Tibial nerve (tissue), 4 donors: ENCODE measurements around the gene CPA4. TPM values are rescaled to one million over a fixed set of nuclear protein-coding genes. Genes with fewer than 3 reads are reported as not detected.

Source experiments
- DNase-seq, 2 donors: peaks; one replicate each; pipeline ENCODE4 v3.0.0-alpha.2; 2019; ENCODE audit warnings: low spot score in 2 of 2
- H3K27ac ChIP-seq, 4 donors: fragments of 200-600 bp; sonication (generic) in 3 of 4; one replicate each; pipeline ENCODE4 v1.5.1; 2017 to 2019; ENCODE audit warnings: mild to moderate bottlenecking in 1 of 4
- H3K27me3 ChIP-seq, 2 donors: fragments of 200-600 bp; sonication (generic) in 1 of 2; one replicate each; pipeline versions ENCODE4 v1.5.1 to v1.6.0; 2017 to 2019
- H3K36me3 ChIP-seq, 3 donors: fragments of 200-600 bp; sonication (generic); one replicate each; pipeline ENCODE4 v1.5.1; 2018 to 2019
- H3K4me1 ChIP-seq, 4 donors: fragments of 200-600 bp; sonication (generic) in 3 of 4; one replicate each; pipeline ENCODE4 v1.5.1; 2017 to 2019
- H3K4me3 ChIP-seq, 4 donors: fragments of 200-600 bp; sonication (generic) in 3 of 4; one replicate each; pipeline ENCODE4 v1.5.1; 2017 to 2019; ENCODE audit warnings: mild to moderate bottlenecking in 1 of 4, moderate library complexity in 1 of 4
- H3K9me3 ChIP-seq, 4 donors: fragments of 200-600 bp; sonication (generic) in 3 of 4; one replicate each; pipeline ENCODE4 v1.5.1; 2017 to 2019
- EP300 ChIP-seq, 2 donors: sonication (generic); formaldehyde crosslinking; IDR thresholded peaks; one replicate each; pipeline ENCODE4 v1.6.1; 2017; ENCODE audit warnings: antibody characterized with exemption in 2 of 2, mild to moderate bottlenecking in 1 of 2
- POLR2A ChIP-seq, 2 donors: fragments of 450-650 bp; IDR thresholded peaks; one replicate each; pipeline ENCODE4 v1.6.1; 2017; ENCODE audit warnings: antibody characterized with exemption in 2 of 2, mild to moderate bottlenecking in 2 of 2, moderate library complexity in 2 of 2
- WGBS, 2 donors: methylation state at CpG; one replicate each; pipeline ENCODE4 v1.1.5; 2018; 5-methylcytosine and 5-hydroxymethylcytosine counted together
- total RNA-seq, 4 donors: library from RNA; depleted of rRNA; stranded (reverse); fragments of >200 nt; gene quantifications; one replicate each; pipeline ENCODE4 v1.1.0, GENCODE V29; 2016
- TF ChIP-seq, protein P1 (sequence below), 5 experiments: fragments of 200-600 bp in 3 of 5; fragments of 450-650 bp in 2 of 5; sonication (generic) in 3 of 5; IDR thresholded peaks; one replicate each; pipeline ENCODE4 v1.5.1; 2016 to 2019; ENCODE audit warnings: antibody characterized with exemption in 5 of 5, mild to moderate bottlenecking in 3 of 5, moderate library complexity in 2 of 5

Gene CPA4
- total RNA-seq, 4 donors from 2014 or later, result 5.4 TPM; not detected in 3

DNA sequence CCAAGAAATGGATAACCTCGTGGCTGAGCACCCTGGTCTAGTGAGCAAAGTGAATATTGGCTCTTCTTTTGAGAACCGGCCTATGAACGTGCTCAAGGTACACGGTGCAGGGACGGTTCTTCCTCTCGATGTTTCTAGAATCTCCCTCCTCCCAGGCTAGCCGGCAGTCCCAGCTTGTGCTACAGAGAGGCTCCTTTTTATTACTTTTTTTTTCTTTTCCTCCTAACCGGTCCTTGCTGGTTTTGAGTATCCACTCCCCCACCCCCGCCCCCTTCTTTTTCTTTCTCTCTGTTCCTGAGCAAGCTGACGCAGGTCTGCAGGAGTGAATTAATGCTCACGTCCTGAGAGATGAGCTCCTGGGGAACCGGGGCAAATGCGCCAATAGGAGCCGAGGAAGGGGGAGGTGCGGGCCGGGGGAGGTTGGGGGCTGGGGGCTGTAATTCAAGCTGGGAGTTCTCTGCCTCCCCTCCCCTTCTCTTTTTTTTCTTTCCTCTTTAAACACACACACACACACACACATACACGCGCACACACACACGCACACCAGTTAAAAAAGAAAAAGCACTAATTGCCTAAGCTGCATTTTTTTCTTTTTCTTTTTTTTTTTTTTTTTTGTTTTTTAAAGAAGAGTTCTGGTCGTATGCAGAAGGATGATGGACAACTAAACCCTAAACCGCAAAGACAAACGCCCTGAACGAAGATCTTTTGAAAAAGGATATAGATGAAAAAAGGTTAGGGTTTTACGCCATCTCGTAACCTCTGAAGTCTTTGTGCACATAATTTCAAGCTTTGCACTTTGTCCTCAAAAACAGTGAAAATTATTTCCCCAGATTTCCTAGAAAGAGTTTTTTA is 19.7 kb upstream of the CPA4 start:
- DNase-seq, result no peak
- no peaks in the 10 kb centered on the region for H3K27me3 ChIP-seq
- no peaks in the 10 kb centered on the region for H3K36me3 ChIP-seq
- H3K4me3 ChIP-seq, result peak overlapping the region; percentile 2 to 33 (median 12)
- no peaks in the 10 kb centered on the region for H3K9me3 ChIP-seq
- 12% methylated on average over 25 of the region's 25 CpGs for WGBS, 2 donors
- peaks cover 0 to 44% (median 0%) of the 10 kb centered on the region in 4 donors for H3K4me1 ChIP-seq
- no peak overlapping the region for H3K27ac ChIP-seq
- no peak for TF ChIP-seq POLR2A (IDR thresholded peaks at IDR 0.05)
- TF ChIP-seq EP300 (IDR thresholded peaks at IDR 0.05), result no peak
- TF ChIP-seq, protein P1, sequence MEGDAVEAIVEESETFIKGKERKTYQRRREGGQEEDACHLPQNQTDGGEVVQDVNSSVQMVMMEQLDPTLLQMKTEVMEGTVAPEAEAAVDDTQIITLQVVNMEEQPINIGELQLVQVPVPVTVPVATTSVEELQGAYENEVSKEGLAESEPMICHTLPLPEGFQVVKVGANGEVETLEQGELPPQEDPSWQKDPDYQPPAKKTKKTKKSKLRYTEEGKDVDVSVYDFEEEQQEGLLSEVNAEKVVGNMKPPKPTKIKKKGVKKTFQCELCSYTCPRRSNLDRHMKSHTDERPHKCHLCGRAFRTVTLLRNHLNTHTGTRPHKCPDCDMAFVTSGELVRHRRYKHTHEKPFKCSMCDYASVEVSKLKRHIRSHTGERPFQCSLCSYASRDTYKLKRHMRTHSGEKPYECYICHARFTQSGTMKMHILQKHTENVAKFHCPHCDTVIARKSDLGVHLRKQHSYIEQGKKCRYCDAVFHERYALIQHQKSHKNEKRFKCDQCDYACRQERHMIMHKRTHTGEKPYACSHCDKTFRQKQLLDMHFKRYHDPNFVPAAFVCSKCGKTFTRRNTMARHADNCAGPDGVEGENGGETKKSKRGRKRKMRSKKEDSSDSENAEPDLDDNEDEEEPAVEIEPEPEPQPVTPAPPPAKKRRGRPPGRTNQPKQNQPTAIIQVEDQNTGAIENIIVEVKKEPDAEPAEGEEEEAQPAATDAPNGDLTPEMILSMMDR (IDR thresholded peaks at IDR 0.05), result no peak

DNA sequence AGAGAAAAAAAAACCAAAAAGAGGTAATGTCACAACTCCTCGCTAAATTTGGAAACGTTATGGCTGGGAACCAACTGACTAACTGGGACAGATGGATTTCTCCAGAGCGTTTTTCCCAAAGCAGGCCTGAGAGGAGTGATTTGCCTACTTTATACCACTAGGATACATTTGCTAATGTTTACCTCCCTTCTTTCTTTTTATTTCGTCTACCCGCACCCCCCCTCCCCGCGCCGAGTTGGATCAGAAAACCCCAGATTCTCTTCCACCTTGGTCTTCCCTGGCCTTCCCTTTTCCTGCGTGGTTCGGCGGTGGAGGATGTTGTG is 19.1 kb upstream of the CPA4 start:
- Histone ChIP-seq H3K9me3 (no peaks in the 10 kb centered on the region), H3K27me3 (no peaks in the 10 kb centered on the region), H3K27ac (no peak overlapping the region), H3K4me3 (no peak overlapping the region), H3K36me3 (no peaks in the 10 kb centered on the region), H3K4me1 (peaks cover 0 to 48% (median 0%) of the 10 kb centered on the region in 4 donors)
- TF ChIP-seq EP300 (IDR thresholded peaks at IDR 0.05), result peak in 1 of 2 donors; percentile 49
- no peak for TF ChIP-seq POLR2A (IDR thresholded peaks at IDR 0.05)
- peak in 1 of 2 donors; percentile 61 for DNase-seq
- 37 to 48% methylated on average over 11 of the region's 11 CpGs for WGBS, 2 donors

DNA sequence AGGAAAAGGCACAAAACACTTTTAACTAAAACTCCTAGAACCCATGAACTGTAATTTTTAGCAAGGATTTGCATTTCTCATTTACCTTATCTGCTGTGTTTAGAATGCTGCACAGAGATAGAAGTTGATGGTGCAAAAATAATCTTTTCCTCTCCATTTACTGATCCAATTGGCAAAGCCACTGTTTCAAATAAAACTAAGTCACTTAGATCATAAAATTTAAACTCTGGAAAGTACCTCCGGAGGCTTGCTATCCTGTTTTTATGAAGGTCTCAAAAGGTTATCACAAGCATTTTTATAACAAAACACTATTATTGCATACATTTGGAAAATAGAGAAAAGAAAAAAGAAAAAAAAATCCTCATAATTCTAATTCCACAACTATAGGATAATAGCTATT is 18.7 kb upstream of the CPA4 start:
- DNase-seq, result no peak
- TF ChIP-seq, protein P1 (IDR thresholded peaks at IDR 0.05), result no peak
- TF ChIP-seq EP300 (IDR thresholded peaks at IDR 0.05) (no peak), POLR2A (IDR thresholded peaks at IDR 0.05) (no peak)
- Histone ChIP-seq H3K27me3 (no peaks in the 10 kb centered on the region), H3K9me3 (no peaks in the 10 kb centered on the region), H3K4me1 (peaks cover 0 to 52% (median 0%) of the 10 kb centered on the region in 4 donors), H3K27ac (no peak overlapping the region), H3K4me3 (no peak overlapping the region), H3K36me3 (no peaks in the 10 kb centered on the region)
- 43 to 44% methylated on average over 1 of the region's 1 CpG for WGBS, 2 donors

DNA sequence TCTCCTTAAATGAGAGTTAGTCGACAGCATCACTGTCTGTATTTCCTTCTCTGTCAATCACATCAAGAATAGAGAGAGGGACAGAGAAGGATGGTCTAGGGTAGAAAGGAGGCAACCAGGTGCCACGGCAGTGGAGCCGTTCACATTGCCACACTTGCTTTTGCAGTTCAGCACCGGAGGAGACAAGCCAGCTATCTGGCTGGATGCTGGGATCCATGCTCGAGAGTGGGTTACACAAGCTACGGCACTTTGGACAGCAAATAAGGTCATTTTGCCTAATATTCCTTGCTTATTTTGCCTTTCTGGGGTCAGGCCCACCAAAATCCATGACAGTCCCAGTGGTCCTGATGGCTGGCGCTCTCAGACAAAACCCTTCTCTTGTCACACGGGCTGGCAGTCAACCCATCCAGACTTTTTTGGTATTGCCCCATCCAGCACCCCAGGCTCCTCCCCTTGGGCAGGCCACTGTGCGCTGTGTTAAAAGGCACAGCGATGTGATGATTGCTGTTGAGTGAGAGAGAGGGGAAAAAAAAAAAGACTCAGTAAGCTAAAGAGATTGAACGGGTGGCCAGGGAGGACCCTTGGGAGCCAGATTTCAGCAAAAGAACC is 17.9 kb upstream of the CPA4 start:
- no peak overlapping the region for H3K27ac ChIP-seq
- DNase-seq, result no peak
- TF ChIP-seq EP300 (IDR thresholded peaks at IDR 0.05) (no peak), POLR2A (IDR thresholded peaks at IDR 0.05) (no peak)
- TF ChIP-seq, protein P1 (IDR thresholded peaks at IDR 0.05), result no peak
- no peaks in the 10 kb centered on the region for H3K27me3 ChIP-seq
- H3K4me1 ChIP-seq, result peaks cover 0 to 55% (median 0%) of the 10 kb centered on the region in 4 donors
- no peaks in the 10 kb centered on the region for H3K36me3 ChIP-seq
- H3K9me3 ChIP-seq, result no peaks in the 10 kb centered on the region
- H3K4me3 ChIP-seq, result no peak overlapping the region
- WGBS, 2 donors, result 78 to 82% methylated on average over 11 of the region's 11 CpGs

DNA sequence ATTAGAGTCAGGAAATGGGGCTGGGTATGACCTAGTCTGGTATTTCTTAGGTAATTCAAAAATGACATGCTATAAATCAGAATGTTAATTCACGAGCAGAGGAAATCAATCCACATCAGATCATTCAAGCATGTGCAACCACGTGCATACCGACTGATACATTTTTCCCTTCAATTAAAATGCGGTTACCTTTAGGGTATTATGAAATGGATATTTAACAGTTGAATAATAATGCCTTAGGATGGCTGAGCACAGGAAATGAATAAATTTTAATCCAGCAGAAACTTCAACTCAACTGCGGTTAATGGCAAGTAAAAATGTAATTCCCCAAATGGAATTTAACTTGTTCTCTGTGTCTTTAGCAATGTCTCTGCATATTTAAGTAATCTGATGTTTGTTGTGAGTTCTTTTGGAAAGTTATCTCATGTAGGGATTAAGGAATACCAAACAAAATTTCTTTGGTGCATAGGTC is 17.1 kb upstream of the CPA4 start:
- no peaks in the 10 kb centered on the region for H3K27me3 ChIP-seq
- H3K9me3 ChIP-seq, result no peaks in the 10 kb centered on the region
- DNase-seq, result no peak
- WGBS, 2 donors, result 77% methylated on average over 5 of the region's 5 CpGs
- no peak overlapping the region for H3K27ac ChIP-seq
- TF ChIP-seq POLR2A (IDR thresholded peaks at IDR 0.05), result no peak
- no peak for TF ChIP-seq EP300 (IDR thresholded peaks at IDR 0.05)
- TF ChIP-seq, protein P1 (IDR thresholded peaks at IDR 0.05), result no peak
- no peak overlapping the region for H3K4me3 ChIP-seq
- peaks cover 0 to 56% (median 0%) of the 10 kb centered on the region in 4 donors for H3K4me1 ChIP-seq
- H3K36me3 ChIP-seq, result no peaks in the 10 kb centered on the region
